Measurements from ENCODE around the gene MRGPRD. TPM values are rescaled to one million over a fixed set of nuclear protein-coding genes. Genes with fewer than 3 reads are reported as not detected.

Gene MRGPRD
- total and polyA plus RNA-seq, 2 of the 8 experiments (the other 6 are each of a cell fraction or from before 2014, with no cell fraction given): not detected

DNA sequence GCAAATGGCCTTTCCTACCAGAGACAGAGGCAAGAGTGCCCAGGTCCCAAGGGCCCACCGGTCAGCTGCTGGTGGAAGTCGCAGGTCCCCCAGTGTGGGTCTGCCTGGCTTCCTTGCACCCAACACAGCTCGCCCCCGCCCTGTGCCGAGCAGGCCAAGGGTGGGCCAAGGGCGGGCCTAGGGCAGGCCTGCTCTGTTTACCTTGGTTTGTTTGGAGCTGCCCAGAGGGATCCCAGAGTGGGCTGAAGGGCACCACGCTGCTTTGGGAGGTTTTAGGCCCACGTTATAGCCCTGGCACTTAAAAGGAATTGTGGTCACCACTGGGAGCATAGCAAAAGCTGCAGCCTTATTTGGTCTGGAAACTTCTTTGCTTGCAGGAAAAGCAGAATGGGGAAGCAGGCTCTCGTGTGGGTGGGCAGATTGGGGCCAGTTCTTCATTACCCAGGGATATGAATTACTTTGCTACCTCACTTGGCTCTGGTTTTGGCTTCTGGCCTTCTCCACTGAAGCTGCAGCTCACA, 38.0 kb downstream of the MRGPRD start:
- Histone ChIP-seq H2BK15ac (ENCODE audit: low read length) (no peak overlapping the region), H3K9ac (replicated peaks in 1 of 4; ENCODE audit: extremely low read depth in 1 of 4, low read depth in 3 of 4, low read length in 3 of 4) (no peak overlapping the region), H3K27ac (ENCODE audit: low read depth, low read length) (no peak overlapping the region), H3K79me1 (ENCODE audit: low read depth, low read length) (no peaks in the 10 kb centered on the region), H3K14ac (ENCODE audit: insufficient read length) (no peak overlapping the region), H4K8ac (ENCODE audit: extremely low read depth, insufficient read depth, low read length) (no peak overlapping the region; the same call in 1 of the 2 replicates), H4K5ac (ENCODE audit: insufficient read length, low read depth, low read length) (no peak overlapping the region), H4K20me1 (replicated peaks in 1 of 2; ENCODE audit: control insufficient read depth in 1 of 2, insufficient read depth in 2 of 2, low read length in 2 of 2) (peaks cover 0 to 2% of the 10 kb centered on the region in 2 experiments), H3K79me2 (ENCODE audit: control insufficient read depth in 1 of 2, insufficient read depth in 2 of 2, low read length in 2 of 2) (no peaks in the 10 kb centered on the region), H3K18ac (ENCODE audit: extremely low read depth, low read length) (no peak overlapping the region), H3K36me3 (ENCODE audit: control insufficient read depth in 2 of 4, insufficient read depth in 4 of 4, low read length in 3 of 4) (peaks cover 0 to 5% (median 4%) of the 10 kb centered on the region in 4 experiments; a peak in 3 of 8 replicates), H2AK5ac (ENCODE audit: low read depth, low read length) (no peak overlapping the region), H3K23ac (ENCODE audit: insufficient read length) (no peak overlapping the region), H3K4me1 (replicated peaks in 1 of 4; ENCODE audit: control insufficient read depth in 3 of 4, insufficient read depth in 4 of 4, low read length in 3 of 4) (peaks cover 0 to 2% (median 0%) of the 10 kb centered on the region in 4 experiments; a peak in 1 of 7 replicates), H3K23me2 (ENCODE audit: low read depth, low read length) (no peaks in the 10 kb centered on the region), H2BK20ac (ENCODE audit: low read length) (no peak overlapping the region), H3K4me2 (ENCODE audit: insufficient read depth in 1 of 2, low read depth in 2 of 2, low read length in 2 of 2) (no peak overlapping the region), H3K4me3 (ENCODE audit: extremely low read depth in 1 of 4, insufficient read depth in 2 of 4, low read depth in 3 of 4, low read length in 4 of 4) (no peak overlapping the region), H2AFZ (ENCODE audit: low read length) (no peak overlapping the region), H3K56ac (replicated peaks; ENCODE audit: insufficient read length, low read depth, low read length) (no peak overlapping the region), H3K9me3 (ENCODE audit: insufficient read depth in 2 of 2, low read depth in 1 of 2, low read length in 1 of 2) (no peaks in the 10 kb centered on the region), H3K4ac (replicated peaks; ENCODE audit: insufficient read length, low read depth, low read length) (no peak overlapping the region), H4K91ac (replicated peaks; ENCODE audit: insufficient read length, low read length) (no peak overlapping the region), H2BK5ac (ENCODE audit: low read depth, low read length) (no peak overlapping the region), H3K27me3 (replicated peaks in 1 of 4; ENCODE audit: control insufficient read depth in 3 of 4, extremely low read depth in 1 of 4, insufficient read depth in 3 of 4, low read length in 3 of 4) (no peaks in the 10 kb centered on the region), H2BK12ac (ENCODE audit: low read depth, low read length) (no peak overlapping the region), H2BK120ac (replicated peaks; ENCODE audit: low read depth, low read length) (no peak overlapping the region)
- no peak for DNase-seq (ENCODE audit: low read depth in 1 of 2, low spot score in 2 of 2)
- ChIA-PET CTCF (ENCODE audit: partially characterized antibody) (interaction anchor here (0.6 to 3.0 kb wide), 4 partner anchors 8 to 1225 kb away, joined by 3 to 14 read pairs (median 6); no protein-coding TSS in a partner anchor), POLR2A (ENCODE audit: partially characterized antibody) (interaction anchor here (1.0 kb wide), 1 partner anchor 9 kb away, joined by 5 read pairs; no protein-coding TSS in a partner anchor)
- WGBS, 2 experiments (ENCODE audit: extremely low coverage in 1 of 2, insufficient coverage in 1 of 2, insufficient read length in 1 of 2, insufficient replicate concordance in 2 of 2, low coverage in 1 of 2, low lambda C conversion rate in 2 of 2, missing lambda C conversion rate in 1 of 2): 86% methylated on average over 9 of the region's 9 CpGs; no CpG with 5 or more reads in 1 of the 2 experiments
- FAIRE-seq: no peak
- TF ChIP-seq SP4 (IDR thresholded peaks at IDR 0.05; ENCODE audit: low read length): no peak
- TF ChIP-seq SIX5 (IDR thresholded peaks at IDR 0.05; ENCODE audit: low read depth, low read length): no peak
- TF ChIP-seq NANOG (IDR thresholded peaks at IDR 0.05; ENCODE audit: insufficient read depth, low read depth, low read length, poor library complexity, severe bottlenecking): no peak
- no peak for TF ChIP-seq SIN3A (conservative IDR thresholded peaks at IDR 0.05 in 1 of 2, IDR thresholded peaks at IDR 0.05 in 1 of 2; ENCODE audit: low read depth in 1 of 2, low read length in 2 of 2)
- no peak for TF ChIP-seq CEBPB (IDR thresholded peaks at IDR 0.05; ENCODE audit: low read depth, low read length)
- no peak for TF ChIP-seq TAF1 (IDR thresholded peaks at IDR 0.05; ENCODE audit: low read depth, low read length)
- TF ChIP-seq POU5F1 (IDR thresholded peaks at IDR 0.05; ENCODE audit: low read depth, low read length): no peak
- TF ChIP-seq TEAD4 (IDR thresholded peaks at IDR 0.05; ENCODE audit: low read depth, low read length): no peak
- no peak for TF ChIP-seq EP300 (IDR thresholded peaks at IDR 0.05; ENCODE audit: borderline replicate concordance in 1 of 2, low read depth in 2 of 2, low read length in 2 of 2)

Data from H1 (cell line).